ACC112 (cell line): ENCODE measurements around the gene HS6ST3.

Source experiments
- H2AFZ ChIP-seq: fragments of 200-600 bp; sonication (generic); one replicate; pipeline ENCODE4 v1.6.0; 2017; ENCODE audit warnings: antibody characterized with exemption, low read length; ENCODE audit not compliant: unreplicated experiment
- H3K27ac ChIP-seq: fragments of 200-600 bp; sonication (generic); 2 replicates; pipeline ENCODE4 v1.5.1; 2014; ENCODE audit warnings: low read depth, mild to moderate bottlenecking, antibody characterized with exemption, low read length, moderate library complexity
- H3K27me3 ChIP-seq: fragments of 200-600 bp; sonication (generic); 2 replicates; pipeline ENCODE4 v1.6.1; 2014; ENCODE audit warnings: mild to moderate bottlenecking, antibody characterized with exemption, low read length, moderate library complexity, mixed read lengths; ENCODE audit not compliant: insufficient read depth
- H3K36me3 ChIP-seq: fragments of 200-600 bp; sonication (generic); 2 replicates; pipeline ENCODE4 v1.6.1; 2016; ENCODE audit warnings: mild to moderate bottlenecking, antibody characterized with exemption, low read length, moderate library complexity, mixed read lengths; ENCODE audit not compliant: insufficient read depth
- H3K4me1 ChIP-seq: fragments of 200-600 bp; sonication (generic); one replicate; pipeline ENCODE4 v1.6.1; 2016; ENCODE audit warnings: low read length, mixed read lengths; ENCODE audit not compliant: insufficient read depth, unreplicated experiment, control insufficient read depth
- H3K4me3 ChIP-seq: fragments of 200-600 bp; sonication (generic); 2 replicates; pipeline ENCODE4 v1.5.1; 2014; ENCODE audit warnings: mild to moderate bottlenecking, low read depth, low read length
- H3K79me2 ChIP-seq: fragments of 200-600 bp; sonication (generic); one replicate; pipeline ENCODE4 v1.6.0; 2016; ENCODE audit warnings: low read length; ENCODE audit not compliant: control insufficient read depth, unreplicated experiment, insufficient read depth

Gene HS6ST3

DNA sequence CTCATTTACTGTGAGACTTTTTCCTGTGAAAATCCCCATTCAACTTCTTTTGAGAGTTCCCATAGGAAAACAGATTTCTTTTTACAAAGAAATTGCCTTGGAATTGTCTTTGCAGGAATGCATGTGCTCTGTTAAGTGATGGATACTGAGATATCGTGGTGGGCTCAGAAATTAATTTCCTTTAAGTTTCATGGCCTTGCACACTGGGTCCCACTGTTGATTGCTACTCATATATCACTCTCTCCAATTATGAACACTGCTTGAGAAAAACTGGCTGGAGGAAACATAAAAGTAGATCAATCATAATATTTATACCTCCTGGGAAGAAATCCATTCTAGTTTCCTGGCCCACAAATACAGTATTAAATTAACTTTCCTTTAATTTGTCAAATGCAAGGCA is 773.1 kb downstream of the HS6ST3 start:
- Histone ChIP-seq H2AFZ (no peak overlapping the region), H3K79me2 (no peaks in the 10 kb centered on the region), H3K4me3 (no peak overlapping the region), H3K4me1 (no peaks in the 10 kb centered on the region), H3K27ac (no peak overlapping the region), H3K27me3 (peaks cover 19% of the 10 kb centered on the region), H3K36me3 (no peaks in the 10 kb centered on the region)

DNA sequence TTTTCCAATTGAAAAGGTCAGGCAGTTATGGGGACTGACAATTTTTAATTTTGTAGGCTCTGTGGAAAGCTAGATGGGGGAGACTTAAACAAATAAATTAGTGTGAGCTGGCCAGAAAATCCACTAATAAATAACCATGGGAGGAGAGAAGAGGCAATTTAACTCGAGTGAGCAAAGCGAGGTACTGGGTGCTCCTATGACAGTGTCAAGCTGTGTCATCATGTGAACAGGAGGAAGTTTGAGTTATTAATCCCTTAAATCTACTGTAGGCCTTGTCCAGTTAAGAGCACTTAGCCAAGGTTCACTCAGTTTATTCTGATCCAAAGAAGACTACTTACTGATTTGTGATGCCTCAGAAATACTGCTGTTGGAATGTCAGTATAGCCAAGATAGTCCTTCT is 781.6 kb downstream of the HS6ST3 start:
- Histone ChIP-seq H3K27ac (no peak overlapping the region), H2AFZ (no peak overlapping the region), H3K36me3 (no peaks in the 10 kb centered on the region), H3K4me1 (no peaks in the 10 kb centered on the region), H3K79me2 (no peaks in the 10 kb centered on the region), H3K4me3 (no peak overlapping the region), H3K27me3 (0 out of 2 replicates have a peak, but pooled peaks cover 6% of the 10 kb centered on the region)

DNA sequence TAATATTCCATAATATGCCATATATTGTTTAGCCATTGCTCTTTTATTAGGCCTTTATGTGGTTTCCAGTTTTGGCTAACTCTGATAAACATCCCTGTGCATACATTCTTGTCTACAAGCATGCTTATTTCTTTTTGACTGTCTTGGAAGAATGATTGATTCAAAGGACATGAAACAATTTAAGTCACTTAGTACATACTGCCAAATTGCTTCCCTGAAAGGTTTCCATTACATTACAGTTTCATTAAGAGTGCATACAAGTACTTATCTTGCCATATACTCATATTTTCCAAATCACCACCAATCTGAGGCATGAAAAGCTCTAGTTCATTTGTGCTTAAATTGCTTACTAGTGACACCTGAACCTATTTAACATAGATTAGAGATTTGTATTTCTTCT is 790.5 kb downstream of the HS6ST3 start:
- Histone ChIP-seq H3K27ac (no peak overlapping the region), H3K36me3 (no peaks in the 10 kb centered on the region), H3K4me3 (no peak overlapping the region), H2AFZ (no peak overlapping the region), H3K27me3 (no peaks in the 10 kb centered on the region), H3K79me2 (no peaks in the 10 kb centered on the region), H3K4me1 (no peaks in the 10 kb centered on the region)
